ENCODE results near the gene B3GALT5.

Gene B3GALT5

DNA sequence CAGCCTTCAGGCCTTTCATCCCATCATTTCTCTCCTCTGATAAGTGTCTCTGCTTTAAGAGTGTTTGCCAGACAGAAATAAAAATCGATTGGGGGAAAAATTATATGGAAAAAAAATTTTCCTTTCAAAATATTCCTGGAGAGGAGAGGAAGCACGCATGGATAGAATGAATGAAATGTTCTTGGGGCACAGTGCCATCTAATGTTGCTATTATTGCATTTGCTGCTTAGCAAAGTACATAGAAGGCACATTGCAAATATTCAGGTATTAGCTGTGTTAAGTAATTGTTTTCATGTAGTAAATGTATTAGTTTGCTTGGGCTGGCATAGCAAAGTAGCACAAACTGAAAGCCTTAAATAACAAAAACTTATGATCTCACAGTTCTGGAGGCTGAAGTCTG lies 18.1 kb downstream of the B3GALT5 start:
- Histone ChIP-seq H3F3A (ENCODE audit: insufficient read depth, low read length) (no peaks in the 10 kb centered on the region), H3K79me2 (ENCODE audit: low read length) (no peaks in the 10 kb centered on the region), H3K27me3 (replicated peaks; ENCODE audit: insufficient read depth, low read length) (no peaks in the 10 kb centered on the region), H2AFZ (ENCODE audit: low read length) (no peak overlapping the region), H3K36me3 (replicated peaks; ENCODE audit: insufficient read depth, low read length) (no peaks in the 10 kb centered on the region), H3K9ac (ENCODE audit: low read length) (no peak overlapping the region), H4K20me1 (ENCODE audit: insufficient read depth, low read length) (no peaks in the 10 kb centered on the region), H3K9me2 (replicated peaks; ENCODE audit: insufficient read depth, low read length) (no peaks in the 10 kb centered on the region), H3K4me3 (ENCODE audit: low read length) (no peak overlapping the region), H3K4me2 (ENCODE audit: low read depth, low read length) (no peak overlapping the region), H3K27ac (ENCODE audit: low read length) (no peak overlapping the region), H3K9me3 (replicated peaks; ENCODE audit: insufficient read depth, low read length) (no peaks in the 10 kb centered on the region), H3K4me1 (ENCODE audit: low read length) (no peaks in the 10 kb centered on the region)
- no peak for DNase-seq
- TF ChIP-seq EZH2phosphoT487 (IDR thresholded peaks at IDR 0.05; ENCODE audit: low read length): no peak
- TF ChIP-seq EZH2 (optimal IDR thresholded peaks at IDR 0.05; ENCODE audit: low read depth, low read length): no peak
- TF ChIP-seq, protein P1, sequence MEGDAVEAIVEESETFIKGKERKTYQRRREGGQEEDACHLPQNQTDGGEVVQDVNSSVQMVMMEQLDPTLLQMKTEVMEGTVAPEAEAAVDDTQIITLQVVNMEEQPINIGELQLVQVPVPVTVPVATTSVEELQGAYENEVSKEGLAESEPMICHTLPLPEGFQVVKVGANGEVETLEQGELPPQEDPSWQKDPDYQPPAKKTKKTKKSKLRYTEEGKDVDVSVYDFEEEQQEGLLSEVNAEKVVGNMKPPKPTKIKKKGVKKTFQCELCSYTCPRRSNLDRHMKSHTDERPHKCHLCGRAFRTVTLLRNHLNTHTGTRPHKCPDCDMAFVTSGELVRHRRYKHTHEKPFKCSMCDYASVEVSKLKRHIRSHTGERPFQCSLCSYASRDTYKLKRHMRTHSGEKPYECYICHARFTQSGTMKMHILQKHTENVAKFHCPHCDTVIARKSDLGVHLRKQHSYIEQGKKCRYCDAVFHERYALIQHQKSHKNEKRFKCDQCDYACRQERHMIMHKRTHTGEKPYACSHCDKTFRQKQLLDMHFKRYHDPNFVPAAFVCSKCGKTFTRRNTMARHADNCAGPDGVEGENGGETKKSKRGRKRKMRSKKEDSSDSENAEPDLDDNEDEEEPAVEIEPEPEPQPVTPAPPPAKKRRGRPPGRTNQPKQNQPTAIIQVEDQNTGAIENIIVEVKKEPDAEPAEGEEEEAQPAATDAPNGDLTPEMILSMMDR (IDR thresholded peaks at IDR 0.05; ENCODE audit: low read length): no peak

DNA sequence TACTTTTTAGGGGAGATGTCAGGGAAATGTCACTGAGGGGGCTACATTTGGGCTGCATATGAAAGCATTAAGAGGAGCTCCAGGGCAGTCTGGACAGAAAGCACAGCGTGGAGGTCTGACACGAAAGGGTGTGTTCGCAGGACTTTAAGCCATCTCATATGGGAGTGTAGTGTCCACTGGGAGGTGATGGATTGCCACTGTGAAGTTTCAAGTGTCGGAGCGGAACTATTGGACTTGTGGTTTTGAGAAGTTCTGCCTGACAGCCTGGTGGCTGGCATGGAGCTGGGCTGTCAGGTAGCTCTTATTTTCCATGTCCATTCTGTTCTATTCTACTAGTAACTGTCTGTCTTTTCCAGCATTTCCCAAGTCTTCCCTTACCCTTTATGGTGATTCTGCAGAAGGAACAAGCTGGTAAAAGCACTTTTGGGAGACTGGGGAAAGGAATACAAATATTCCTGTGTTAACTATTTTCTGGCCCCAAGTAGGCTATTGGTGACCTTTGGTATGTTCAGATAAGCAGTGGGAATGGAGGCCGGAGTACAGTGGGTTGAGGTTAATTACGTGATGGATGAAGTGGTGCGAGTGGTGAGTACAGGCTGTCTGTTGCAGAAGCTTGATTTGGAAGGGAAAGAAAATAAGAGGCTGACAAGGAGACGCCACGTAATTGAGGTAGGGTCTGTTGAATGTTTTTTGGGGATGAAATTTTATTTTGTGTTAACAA lies 19.3 kb downstream of the B3GALT5 start:
- H3K9me2 ChIP-seq (replicated peaks; ENCODE audit: insufficient read depth, low read length): no peaks in the 10 kb centered on the region
- no peaks in the 10 kb centered on the region for H4K20me1 ChIP-seq (ENCODE audit: insufficient read depth, low read length)
- no peak overlapping the region for H3K27ac ChIP-seq (ENCODE audit: low read length)
- H2AFZ ChIP-seq (ENCODE audit: low read length): no peak overlapping the region
- H3K79me2 ChIP-seq (ENCODE audit: low read length): no peaks in the 10 kb centered on the region
- H3K4me3 ChIP-seq (ENCODE audit: low read length): no peak overlapping the region
- no peaks in the 10 kb centered on the region for H3K27me3 ChIP-seq (replicated peaks; ENCODE audit: insufficient read depth, low read length)
- H3K4me2 ChIP-seq (ENCODE audit: low read depth, low read length): no peak overlapping the region
- H3K36me3 ChIP-seq (replicated peaks; ENCODE audit: insufficient read depth, low read length): no peaks in the 10 kb centered on the region
- no peaks in the 10 kb centered on the region for H3K4me1 ChIP-seq (ENCODE audit: low read length)
- no peaks in the 10 kb centered on the region for H3K9me3 ChIP-seq (replicated peaks; ENCODE audit: insufficient read depth, low read length)
- no peak for DNase-seq
- no peak overlapping the region for H3K9ac ChIP-seq (ENCODE audit: low read length)
- H3F3A ChIP-seq (ENCODE audit: insufficient read depth, low read length): no peaks in the 10 kb centered on the region
- no peak for TF ChIP-seq EZH2phosphoT487 (IDR thresholded peaks at IDR 0.05; ENCODE audit: low read length)
- no peak for TF ChIP-seq EZH2 (optimal IDR thresholded peaks at IDR 0.05; ENCODE audit: low read depth, low read length)
- TF ChIP-seq, protein P1 (IDR thresholded peaks at IDR 0.05; ENCODE audit: low read length): no peak

DNA sequence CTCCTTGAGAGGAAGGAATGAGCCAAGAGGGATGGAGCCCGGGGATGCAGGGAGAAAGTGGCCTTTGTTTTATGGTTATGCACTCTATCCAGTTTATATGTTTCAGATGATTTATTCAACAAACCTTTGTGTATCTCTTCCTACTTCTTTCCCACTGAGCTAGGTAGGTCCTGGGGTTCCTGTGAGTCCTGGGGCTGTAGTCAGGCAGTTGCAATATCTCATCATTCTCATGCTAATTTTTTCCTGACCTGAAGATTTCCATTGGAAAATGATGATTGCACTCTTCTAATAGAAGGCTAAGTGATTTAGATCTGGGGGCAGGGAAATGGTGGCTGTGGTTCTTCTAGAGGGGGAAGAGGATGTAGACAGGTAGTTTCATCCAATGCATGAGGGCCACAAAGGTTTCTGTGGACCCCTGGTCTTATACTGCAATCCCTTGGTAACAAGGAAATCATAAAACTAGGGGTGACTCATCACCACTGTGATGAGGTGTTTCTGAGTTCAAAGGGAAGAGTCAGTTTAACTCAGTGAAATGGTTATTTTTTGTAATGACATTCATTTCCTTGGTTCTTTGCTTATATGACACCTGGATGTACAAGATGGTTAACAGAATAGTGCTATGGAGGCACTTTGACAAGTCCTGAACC lies 20.2 kb downstream of the B3GALT5 start:
- H2AFZ ChIP-seq (ENCODE audit: low read length): no peak overlapping the region
- no peaks in the 10 kb centered on the region for H3F3A ChIP-seq (ENCODE audit: insufficient read depth, low read length)
- TF ChIP-seq, protein P1 (IDR thresholded peaks at IDR 0.05; ENCODE audit: low read length): no peak
- TF ChIP-seq EZH2phosphoT487 (IDR thresholded peaks at IDR 0.05; ENCODE audit: low read length) (no peak), EZH2 (optimal IDR thresholded peaks at IDR 0.05; ENCODE audit: low read depth, low read length) (no peak)
- H4K20me1 ChIP-seq (ENCODE audit: insufficient read depth, low read length): no peaks in the 10 kb centered on the region
- H3K79me2 ChIP-seq (ENCODE audit: low read length): no peaks in the 10 kb centered on the region
- H3K36me3 ChIP-seq (replicated peaks; ENCODE audit: insufficient read depth, low read length): no peaks in the 10 kb centered on the region
- H3K27me3 ChIP-seq (replicated peaks; ENCODE audit: insufficient read depth, low read length): no peaks in the 10 kb centered on the region
- no peak for DNase-seq
- no peak overlapping the region for H3K4me3 ChIP-seq (ENCODE audit: low read length)
- no peak overlapping the region for H3K9ac ChIP-seq (ENCODE audit: low read length)
- H3K4me2 ChIP-seq (ENCODE audit: low read depth, low read length): no peak overlapping the region
- no peaks in the 10 kb centered on the region for H3K4me1 ChIP-seq (ENCODE audit: low read length)
- no peak overlapping the region for H3K27ac ChIP-seq (ENCODE audit: low read length)
- no peaks in the 10 kb centered on the region for H3K9me3 ChIP-seq (replicated peaks; ENCODE audit: insufficient read depth, low read length)
- no peaks in the 10 kb centered on the region for H3K9me2 ChIP-seq (replicated peaks; ENCODE audit: insufficient read depth, low read length)

All from MM.1S (cell line).